Bronchial epithelial cell (primary cell): Measurements from ENCODE around the gene PGAM2. TPM values are rescaled to one million over a fixed set of nuclear protein-coding genes. Genes with fewer than 3 reads are reported as not detected.

ENCODE experiments used
- DNase-seq: peaks from one replicate; pipeline ENCODE4 v3.0.0-alpha.2; 2010; ENCODE audit warnings: low read depth
- FAIRE-seq: peaks from 2 replicates; lab custom pipeline; 2011; peaks lifted over from hg19 to GRCh38; lab: Jason Lieb, UNC
- H3K27me3 ChIP-seq: 2 replicates; pipeline ENCODE4 v1.5.1; 2011; ENCODE audit warnings: low read length; ENCODE audit not compliant: control insufficient read depth, insufficient read depth
- H3K36me3 ChIP-seq: 2 replicates; pipeline ENCODE4 v1.5.1; 2011; ENCODE audit warnings: low read length; ENCODE audit not compliant: control insufficient read depth, insufficient read depth
- H3K4me3 ChIP-seq: 2 replicates; pipeline ENCODE4 v1.5.1; 2011; ENCODE audit warnings: mild to moderate bottlenecking, low read depth, low read length, control low read depth
- CTCF ChIP-seq: IDR thresholded peaks from 2 replicates; pipeline ENCODE4 v1.5.1; 2011; ENCODE audit warnings: mild to moderate bottlenecking, moderate library complexity, low read length, control low read depth, inconsistent platforms; ENCODE audit not compliant: insufficient read depth, severe bottlenecking
- total RNA-seq: library from RNA; depleted of rRNA; stranded (reverse); fragments of >200 nt; gene quantifications from 2 replicates; pipeline ENCODE4 v1.2.1, GENCODE V29; 2014

Gene PGAM2
- total RNA-seq, 1 donor from 2014 or later = 0.53 TPM

- DNase-seq (no peak), FAIRE-seq (no peak)
- H3K4me3 ChIP-seq = no peak overlapping the region
- no peaks in the 10 kb centered on the region for H3K27me3 ChIP-seq
- peaks cover 18% of the 10 kb centered on the region for H3K36me3 ChIP-seq
- no peak for TF ChIP-seq CTCF
These were observed 15.4 kb upstream of the PGAM2 start for GRCh38 chr7:44080686-44081265.

- FAIRE-seq = no peak
- peaks cover 18% of the 10 kb centered on the region for H3K36me3 ChIP-seq
- no peak for TF ChIP-seq CTCF
- H3K4me3 ChIP-seq = no peak overlapping the region
- no peaks in the 10 kb centered on the region for H3K27me3 ChIP-seq
- no peak for DNase-seq
These were observed 14.8 kb upstream of the PGAM2 start for GRCh38 chr7:44080118-44080517.

- no peak for TF ChIP-seq CTCF
- FAIRE-seq = no peak
These were observed 14.1 kb upstream of the PGAM2 start for GRCh38 chr7:44079331-44080021.

GRCh38 chr7:44078521-44078920, 13.2 kb upstream of the PGAM2 start:
- DNase-seq = no peak
- no peak for TF ChIP-seq CTCF
- FAIRE-seq = no peak

More at GRCh38 chr7:44079331-44080021, 14.1 kb upstream of the PGAM2 start:
- Histone ChIP-seq H3K27me3 (no peaks in the 10 kb centered on the region), H3K4me3 (no peak overlapping the region), H3K36me3 (peaks cover 18% of the 10 kb centered on the region)
- no peak for DNase-seq

GRCh38 chr7:44077681-44078091, 12.3 kb upstream of the PGAM2 start:
- Histone ChIP-seq H3K27me3 (no peaks in the 10 kb centered on the region), H3K36me3 (peaks cover 30% of the 10 kb centered on the region), H3K4me3 (no peak overlapping the region)
- DNase-seq (no peak), FAIRE-seq (no peak)
- TF ChIP-seq CTCF = no peak

More at GRCh38 chr7:44078521-44078920, 13.2 kb upstream of the PGAM2 start:
- H3K27me3 ChIP-seq = no peaks in the 10 kb centered on the region
- peaks cover 23% of the 10 kb centered on the region for H3K36me3 ChIP-seq
- H3K4me3 ChIP-seq = no peak overlapping the region

- Histone ChIP-seq H3K27me3 (no peaks in the 10 kb centered on the region), H3K36me3 (peaks cover 30% of the 10 kb centered on the region), H3K4me3 (no peak overlapping the region)
- DNase-seq (no peak), FAIRE-seq (no peak)
- TF ChIP-seq CTCF = no peak
These were observed 11.7 kb upstream of the PGAM2 start for GRCh38 chr7:44077061-44077460.
